ENCODE measurements around the gene MYLK.
A peak's percentile ranks its signal among the peaks of the same experiment; 100 is the strongest.

Gene MYLK

GRCh38 chr3:123693584-123694190 is 190.4 kb downstream of the MYLK start:
- H3K4me3 ChIP-seq (ENCODE audit: low read length in 2 of 2), result no peak overlapping the region
- no peak overlapping the region for H2BK15ac ChIP-seq (ENCODE audit: low read length)
- no peaks in the 10 kb centered on the region for H3K9me3 ChIP-seq (replicated peaks in 1 of 2; ENCODE audit: control insufficient read depth in 2 of 2, insufficient read depth in 1 of 2, low read depth in 1 of 2, low read length in 2 of 2)
- no peak overlapping the region for H2AK5ac ChIP-seq (ENCODE audit: low read depth, low read length)
- H3K79me1 ChIP-seq (ENCODE audit: low read depth, low read length), result no peaks in the 10 kb centered on the region
- H3K9ac ChIP-seq (ENCODE audit: low read depth, low read length, poor library complexity), result no peak overlapping the region
- H2BK12ac ChIP-seq (ENCODE audit: low read length), result no peak overlapping the region
- H3K27ac ChIP-seq (replicated peaks; ENCODE audit: low read length), result no peak overlapping the region
- no CpG with 5 or more reads among the region's 2 CpGs for WGBS, 2 donors (ENCODE audit: extremely low coverage in 2 of 2, insufficient read length in 2 of 2, insufficient replicate concordance in 1 of 2)
- H2BK5ac ChIP-seq (ENCODE audit: low read length), result no peak overlapping the region
- no peak overlapping the region for H3K14ac ChIP-seq (ENCODE audit: low read length)
- H2BK120ac ChIP-seq (ENCODE audit: low read depth, low read length), result no peak overlapping the region
- H2AFZ ChIP-seq (ENCODE audit: low read length), result no peak overlapping the region
- H3K4me1 ChIP-seq (ENCODE audit: control insufficient read depth in 2 of 2, insufficient read depth in 1 of 2, low read depth in 1 of 2, low read length in 2 of 2), result peaks cover 25 to 34% of the 10 kb centered on the region in 2 donors
- no peak overlapping the region for H3K4me2 ChIP-seq (ENCODE audit: insufficient read depth, low read length, poor library complexity, severe bottlenecking)
- H3K4ac ChIP-seq (ENCODE audit: low read length), result no peak overlapping the region
- no peak for DNase-seq (ENCODE audit: low spot score)
- no peaks in the 10 kb centered on the region for H3K27me3 ChIP-seq (ENCODE audit: control insufficient read depth in 3 of 3, insufficient read depth in 3 of 3, low read depth in 1 of 3, low read length in 3 of 3)
- H3K36me3 ChIP-seq (replicated peaks in 1 of 2; ENCODE audit: control insufficient read depth in 2 of 2, insufficient read depth in 2 of 2, low read length in 2 of 2), result peaks cover 4 to 11% of the 10 kb centered on the region in 2 donors
- no peak overlapping the region for H3K18ac ChIP-seq (ENCODE audit: low read length)
- H4K8ac ChIP-seq (ENCODE audit: low read depth, low read length), result no peak overlapping the region
- no peak overlapping the region for H4K91ac ChIP-seq (ENCODE audit: low read depth, low read length, poor library complexity)
- H3K23ac ChIP-seq (ENCODE audit: low read depth, low read length, poor library complexity), result no peak overlapping the region

DNA sequence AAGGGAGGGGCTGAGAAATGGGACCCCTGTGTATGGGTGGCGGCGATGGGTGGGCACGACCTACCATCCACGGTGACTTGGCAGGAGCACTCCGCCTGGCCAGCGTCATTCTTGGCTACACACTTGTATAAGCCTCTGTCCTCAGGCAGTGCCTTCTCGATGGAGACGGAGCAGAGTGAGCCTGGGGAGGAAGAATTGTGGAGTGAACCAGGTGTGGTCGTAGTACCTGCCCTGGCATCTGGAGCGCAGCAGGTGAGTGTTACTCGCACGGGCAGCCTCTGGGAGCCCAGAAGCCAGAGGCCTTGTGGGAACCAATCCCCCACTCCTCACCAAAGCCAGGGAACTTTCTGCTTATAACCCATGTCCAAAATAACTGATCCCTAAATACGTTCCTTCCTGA is 191.5 kb downstream of the MYLK start:
- Histone ChIP-seq H3K9me3 (replicated peaks in 1 of 2; ENCODE audit: control insufficient read depth in 2 of 2, insufficient read depth in 1 of 2, low read depth in 1 of 2, low read length in 2 of 2) (no peaks in the 10 kb centered on the region), H3K23ac (ENCODE audit: low read depth, low read length, poor library complexity) (no peak overlapping the region), H2BK120ac (ENCODE audit: low read depth, low read length) (no peak overlapping the region), H3K4ac (ENCODE audit: low read length) (no peak overlapping the region), H2AFZ (ENCODE audit: low read length) (no peak overlapping the region), H3K79me1 (ENCODE audit: low read depth, low read length) (no peaks in the 10 kb centered on the region), H3K4me1 (ENCODE audit: control insufficient read depth in 2 of 2, insufficient read depth in 1 of 2, low read depth in 1 of 2, low read length in 2 of 2) (peaks cover 25 to 31% of the 10 kb centered on the region in 2 donors), H3K27me3 (ENCODE audit: control insufficient read depth in 3 of 3, insufficient read depth in 3 of 3, low read depth in 1 of 3, low read length in 3 of 3) (no peaks in the 10 kb centered on the region), H3K4me2 (ENCODE audit: insufficient read depth, low read length, poor library complexity, severe bottlenecking) (no peak overlapping the region), H3K18ac (ENCODE audit: low read length) (no peak overlapping the region), H2AK5ac (ENCODE audit: low read depth, low read length) (no peak overlapping the region), H4K91ac (ENCODE audit: low read depth, low read length, poor library complexity) (no peak overlapping the region), H3K4me3 (ENCODE audit: low read length in 2 of 2) (no peak overlapping the region), H3K36me3 (replicated peaks in 1 of 2; ENCODE audit: control insufficient read depth in 2 of 2, insufficient read depth in 2 of 2, low read length in 2 of 2) (peaks cover 4 to 11% of the 10 kb centered on the region in 2 donors), H2BK15ac (ENCODE audit: low read length) (no peak overlapping the region), H3K9ac (ENCODE audit: low read depth, low read length, poor library complexity) (no peak overlapping the region), H4K8ac (ENCODE audit: low read depth, low read length) (no peak overlapping the region), H2BK12ac (ENCODE audit: low read length) (no peak overlapping the region), H2BK5ac (ENCODE audit: low read length) (no peak overlapping the region), H3K14ac (ENCODE audit: low read length) (no peak overlapping the region), H3K27ac (replicated peaks; ENCODE audit: low read length) (no peak overlapping the region)
- no CpG with 5 or more reads among the region's 13 CpGs for WGBS, 2 donors (ENCODE audit: extremely low coverage in 2 of 2, insufficient read length in 2 of 2, insufficient replicate concordance in 1 of 2)
- DNase-seq (ENCODE audit: low spot score), result no peak

- H4K8ac ChIP-seq (ENCODE audit: low read depth, low read length), result no peak overlapping the region
- no peak overlapping the region for H2AFZ ChIP-seq (ENCODE audit: low read length)
- H3K4ac ChIP-seq (ENCODE audit: low read length), result no peak overlapping the region
- no peak overlapping the region for H3K9ac ChIP-seq (ENCODE audit: low read depth, low read length, poor library complexity)
- no peak overlapping the region for H2AK5ac ChIP-seq (ENCODE audit: low read depth, low read length)
- H3K27me3 ChIP-seq (ENCODE audit: control insufficient read depth in 3 of 3, insufficient read depth in 3 of 3, low read depth in 1 of 3, low read length in 3 of 3), result no peaks in the 10 kb centered on the region
- H3K14ac ChIP-seq (ENCODE audit: low read length), result no peak overlapping the region
- no peak overlapping the region for H3K23ac ChIP-seq (ENCODE audit: low read depth, low read length, poor library complexity)
- no peak overlapping the region for H4K91ac ChIP-seq (ENCODE audit: low read depth, low read length, poor library complexity)
- no CpG with 5 or more reads among the region's 9 CpGs for WGBS, 2 donors (ENCODE audit: extremely low coverage in 2 of 2, insufficient read length in 2 of 2, insufficient replicate concordance in 1 of 2)
- no peaks in the 10 kb centered on the region for H3K79me1 ChIP-seq (ENCODE audit: low read depth, low read length)
- H3K27ac ChIP-seq (replicated peaks; ENCODE audit: low read length), result no peak overlapping the region
- peaks cover 4 to 11% of the 10 kb centered on the region in 2 donors for H3K36me3 ChIP-seq (replicated peaks in 1 of 2; ENCODE audit: control insufficient read depth in 2 of 2, insufficient read depth in 2 of 2, low read length in 2 of 2)
- no peak overlapping the region for H3K18ac ChIP-seq (ENCODE audit: low read length)
- DNase-seq (ENCODE audit: low spot score), result no peak
- H3K4me3 ChIP-seq (ENCODE audit: low read length in 2 of 2), result no peak overlapping the region
- no peak overlapping the region for H2BK15ac ChIP-seq (ENCODE audit: low read length)
- H3K4me1 ChIP-seq (ENCODE audit: control insufficient read depth in 2 of 2, insufficient read depth in 1 of 2, low read depth in 1 of 2, low read length in 2 of 2), result peaks cover 27 to 31% of the 10 kb centered on the region in 2 donors
- H2BK12ac ChIP-seq (ENCODE audit: low read length), result no peak overlapping the region
- no peaks in the 10 kb centered on the region for H3K9me3 ChIP-seq (replicated peaks in 1 of 2; ENCODE audit: control insufficient read depth in 2 of 2, insufficient read depth in 1 of 2, low read depth in 1 of 2, low read length in 2 of 2)
- H2BK120ac ChIP-seq (ENCODE audit: low read depth, low read length), result no peak overlapping the region
- H2BK5ac ChIP-seq (ENCODE audit: low read length), result no peak overlapping the region
- no peak overlapping the region for H3K4me2 ChIP-seq (ENCODE audit: insufficient read depth, low read length, poor library complexity, severe bottlenecking)
Observed at GRCh38 chr3:123692041-123692440, 192.1 kb downstream of the MYLK start.

- DNase-seq (ENCODE audit: low spot score), result no peak
- H3K79me1 ChIP-seq (ENCODE audit: low read depth, low read length), result no peaks in the 10 kb centered on the region
- H2BK15ac ChIP-seq (ENCODE audit: low read length), result no peak overlapping the region
- H3K36me3 ChIP-seq (replicated peaks in 1 of 2; ENCODE audit: control insufficient read depth in 2 of 2, insufficient read depth in 2 of 2, low read length in 2 of 2), result peaks cover 4 to 11% of the 10 kb centered on the region in 2 donors
- H3K4me2 ChIP-seq (ENCODE audit: insufficient read depth, low read length, poor library complexity, severe bottlenecking), result no peak overlapping the region
- no peak overlapping the region for H2AK5ac ChIP-seq (ENCODE audit: low read depth, low read length)
- no peak overlapping the region for H2BK5ac ChIP-seq (ENCODE audit: low read length)
- no peak overlapping the region for H3K27ac ChIP-seq (replicated peaks; ENCODE audit: low read length)
- no peak overlapping the region for H4K8ac ChIP-seq (ENCODE audit: low read depth, low read length)
- H3K27me3 ChIP-seq (ENCODE audit: control insufficient read depth in 3 of 3, insufficient read depth in 3 of 3, low read depth in 1 of 3, low read length in 3 of 3), result no peaks in the 10 kb centered on the region
- no peak overlapping the region for H2AFZ ChIP-seq (ENCODE audit: low read length)
- no peak overlapping the region for H4K91ac ChIP-seq (ENCODE audit: low read depth, low read length, poor library complexity)
- no CpG with 5 or more reads among the region's 3 CpGs for WGBS, 2 donors (ENCODE audit: extremely low coverage in 2 of 2, insufficient read length in 2 of 2, insufficient replicate concordance in 1 of 2)
- H3K23ac ChIP-seq (ENCODE audit: low read depth, low read length, poor library complexity), result no peak overlapping the region
- no peak overlapping the region for H3K4ac ChIP-seq (ENCODE audit: low read length)
- H3K4me3 ChIP-seq (ENCODE audit: low read length in 2 of 2), result no peak overlapping the region
- H3K14ac ChIP-seq (ENCODE audit: low read length), result no peak overlapping the region
- H3K4me1 ChIP-seq (ENCODE audit: control insufficient read depth in 2 of 2, insufficient read depth in 1 of 2, low read depth in 1 of 2, low read length in 2 of 2), result peaks cover 20 to 21% of the 10 kb centered on the region in 2 donors
- no peak overlapping the region for H2BK12ac ChIP-seq (ENCODE audit: low read length)
- peak overlapping the region; percentile 46 for H3K18ac ChIP-seq (ENCODE audit: low read length)
- no peak overlapping the region for H2BK120ac ChIP-seq (ENCODE audit: low read depth, low read length)
- no peak overlapping the region for H3K9ac ChIP-seq (ENCODE audit: low read depth, low read length, poor library complexity)
- no peaks in the 10 kb centered on the region for H3K9me3 ChIP-seq (replicated peaks in 1 of 2; ENCODE audit: control insufficient read depth in 2 of 2, insufficient read depth in 1 of 2, low read depth in 1 of 2, low read length in 2 of 2)
Observed at GRCh38 chr3:123689831-123690230, 194.3 kb downstream of the MYLK start.

All from neuronal stem cell (in vitro differentiated cells).